G401 (cell line): Measurements from ENCODE around the gene IQGAP3. TPM values are rescaled to one million over a fixed set of nuclear protein-coding genes. Genes with fewer than 3 reads are reported as not detected.
A peak's percentile ranks its signal among the peaks of the same experiment; 100 is the strongest.
"Not testable (repeated sequence)": the region's sequence is repeated elsewhere in the genome, so short reads cannot be mapped to it uniquely, and the experiment has no call there.

Source experiments
- DNase-seq: peaks from one replicate; pipeline ENCODE4 v3.0.0-alpha.2; 2015; ENCODE audit warnings: low spot score
- in situ Hi-C: cut with HindIII; loops from 2 replicates; pipeline ENCODE4 v1.10.0; 2016; ENCODE audit warnings: low sequenced_read_pairs, mixed read lengths
- total RNA-seq: library from RNA; depleted of rRNA; stranded (reverse); fragments of >200 nt; shearing (Covaris generic); gene quantifications from 2 replicates; pipeline ENCODE4 v1.2.3, GENCODE V29; 2014; rRNA removed

IQGAP3 gene
- total RNA-seq, result 13.4 and 16.9 TPM in 2 replicates

GRCh38 chr1:156571919-156572662 lies at the start of gene IQGAP3:
Gene IQGAP3 (minus strand): TSS chr1:156572565. CDS start chr1:156572529, 36 bp downstream.
- in situ Hi-C loops, result no loop called here
- peak; percentile 87 for DNase-seq

DNA sequence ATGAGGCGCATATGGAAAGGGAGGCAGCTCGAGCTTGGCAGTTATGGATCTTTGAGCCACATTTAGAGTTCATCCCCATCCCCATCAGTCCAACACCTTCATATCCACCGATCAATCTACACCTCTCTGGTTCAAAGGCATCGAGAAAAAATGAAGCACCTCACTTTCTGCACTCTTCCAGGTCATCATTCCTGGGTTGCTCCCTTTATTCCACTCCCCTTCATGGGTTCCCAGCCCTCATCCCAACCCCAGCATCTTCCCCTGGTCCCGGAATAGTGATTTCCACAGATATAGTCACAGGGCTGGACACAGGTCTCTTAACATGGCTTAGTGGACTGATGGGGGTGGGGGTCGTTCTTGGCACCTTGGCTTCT lies 47.2 kb upstream of the IQGAP3 start:
- in situ Hi-C loops, result no loop called here

DNA sequence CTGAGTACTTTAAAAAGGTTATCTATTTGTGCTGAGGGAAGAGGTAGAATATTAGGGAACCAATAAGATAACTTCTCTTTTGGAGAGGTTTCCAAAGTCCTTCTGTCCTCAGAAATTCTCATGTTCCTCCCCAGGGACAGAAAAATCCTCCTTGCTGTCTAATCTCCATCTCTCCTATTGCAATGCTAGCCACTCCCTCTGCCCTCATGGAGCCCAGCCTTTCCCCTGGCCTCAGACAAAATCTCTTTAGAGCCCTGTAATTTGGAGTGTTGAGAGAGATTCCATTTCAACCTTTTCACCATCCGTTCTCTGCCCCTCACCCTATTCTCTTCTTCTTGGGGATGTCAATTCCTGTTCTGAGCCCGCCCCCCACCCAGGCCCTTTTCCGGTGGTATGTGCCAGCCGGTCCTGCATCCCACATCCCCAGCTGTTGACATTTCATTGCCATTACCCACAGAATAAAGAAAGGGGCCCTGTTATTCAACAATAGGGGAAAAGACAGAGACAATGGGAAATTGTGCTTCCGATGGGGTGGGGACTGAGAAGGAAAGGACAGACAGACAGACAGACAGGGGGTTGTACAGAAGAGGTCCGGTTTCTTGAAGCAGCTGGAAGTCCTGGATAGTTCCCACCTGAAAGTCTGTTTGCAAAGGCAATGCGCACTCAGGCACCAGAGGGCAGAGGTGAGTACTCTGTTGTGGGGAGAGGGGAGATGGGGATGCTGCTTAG lies 46.7 kb upstream of the IQGAP3 start, which contains the start of gene HAPLN2:
TSS of gene HAPLN2 (plus strand) at position 563 of the 729 bp plus-strand sequence. CDS start 4,076 bp downstream, outside the sequence.
- in situ Hi-C loops, result no loop called here
- no peak for DNase-seq

More for the DNA sequence above, 47.2 kb upstream of the IQGAP3 start:
- DNase-seq, result no peak

GRCh38 chr1:156616463-156616862 lies 44.1 kb upstream of the IQGAP3 start:
- peak; percentile 40 for DNase-seq
- in situ Hi-C loops, result no loop called here

DNA sequence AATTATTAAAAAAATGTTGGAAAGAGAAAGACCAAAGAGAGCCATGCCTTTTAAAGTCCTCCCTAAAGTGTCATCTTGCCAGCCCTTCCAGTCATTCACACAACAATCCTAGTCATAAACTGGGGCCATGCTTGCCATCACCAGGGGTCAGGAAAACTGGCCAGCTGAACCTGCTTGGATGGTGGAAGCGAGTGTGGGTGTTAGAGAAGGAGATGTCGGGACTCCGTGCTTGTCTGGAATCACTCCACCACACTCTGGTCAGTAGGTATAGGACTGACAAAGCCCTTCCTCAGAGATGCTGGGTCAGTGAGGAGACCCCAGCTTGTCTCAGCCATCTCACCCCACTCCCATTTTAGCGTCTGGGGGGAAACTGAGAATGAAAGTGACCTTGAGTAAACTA lies 43.6 kb upstream of the IQGAP3 start:
- in situ Hi-C loops, result no loop called here
- DNase-seq, result no peak

DNA sequence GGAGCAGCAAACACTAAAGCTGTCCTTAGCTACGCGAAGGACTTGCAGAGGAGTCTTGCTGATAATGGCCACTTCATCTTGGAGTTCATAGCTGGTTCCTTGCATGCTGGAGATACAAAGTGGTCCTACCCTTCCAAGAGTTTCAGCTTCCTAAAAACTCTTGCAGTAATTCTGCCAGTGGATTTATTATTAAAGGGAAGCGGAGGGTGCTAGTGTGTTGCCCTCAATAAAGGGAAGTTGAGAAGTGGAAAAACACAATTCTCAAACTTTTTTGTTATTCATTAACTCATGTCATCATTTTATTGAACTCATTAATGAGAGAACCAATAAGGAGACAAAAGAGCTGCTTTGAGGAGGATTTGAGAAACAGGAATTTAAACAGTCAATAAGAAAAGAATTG lies 40.3 kb upstream of the IQGAP3 start:
- no peak for DNase-seq
- in situ Hi-C loops, result no loop called here

- in situ Hi-C loops, DNase-seq: not testable (repeated sequence)
These were observed 37.7 kb upstream of the IQGAP3 start for GRCh38 chr1:156610072-156610471.

- in situ Hi-C loops, result no loop called here
- peak; percentile 59 for DNase-seq
These were observed 36.6 kb upstream of the IQGAP3 start for GRCh38 chr1:156608981-156609380.

DNA sequence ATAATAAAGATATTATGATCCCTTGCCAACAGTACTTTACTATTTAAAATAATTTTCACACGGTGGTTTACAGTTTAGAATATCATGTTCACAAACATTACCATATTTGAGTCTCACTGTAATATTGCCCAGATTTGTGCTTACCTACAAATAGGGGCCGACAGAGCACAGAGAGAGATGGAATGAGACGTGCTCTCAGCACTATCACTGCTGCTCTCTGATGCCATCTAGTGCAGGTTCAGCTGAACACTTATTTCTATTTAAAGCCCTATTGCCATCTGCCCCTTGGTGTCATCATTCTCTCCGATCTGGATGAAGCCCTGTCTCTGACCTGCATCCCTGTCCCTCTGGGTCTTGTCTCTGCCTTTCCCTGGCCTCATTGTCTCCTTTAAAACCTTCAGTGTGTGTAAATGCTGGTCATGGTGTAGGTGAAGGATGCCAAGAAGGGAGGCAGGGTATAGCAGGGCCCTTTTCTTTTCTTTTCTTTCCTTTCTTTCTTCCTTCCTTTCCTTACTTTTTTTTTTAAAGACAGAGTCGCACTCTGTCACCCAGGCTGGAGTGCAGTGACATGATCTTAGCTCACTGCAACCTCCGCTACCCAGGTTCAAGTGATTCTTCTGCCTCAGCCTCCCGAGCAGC lies 35.8 kb upstream of the IQGAP3 start:
- DNase-seq, result peak; percentile 97
- in situ Hi-C loops, result no loop called here

GRCh38 chr1:156607344-156607743 lies 35.0 kb upstream of the IQGAP3 start:
- DNase-seq, in situ Hi-C loops: not testable (repeated sequence)

DNA sequence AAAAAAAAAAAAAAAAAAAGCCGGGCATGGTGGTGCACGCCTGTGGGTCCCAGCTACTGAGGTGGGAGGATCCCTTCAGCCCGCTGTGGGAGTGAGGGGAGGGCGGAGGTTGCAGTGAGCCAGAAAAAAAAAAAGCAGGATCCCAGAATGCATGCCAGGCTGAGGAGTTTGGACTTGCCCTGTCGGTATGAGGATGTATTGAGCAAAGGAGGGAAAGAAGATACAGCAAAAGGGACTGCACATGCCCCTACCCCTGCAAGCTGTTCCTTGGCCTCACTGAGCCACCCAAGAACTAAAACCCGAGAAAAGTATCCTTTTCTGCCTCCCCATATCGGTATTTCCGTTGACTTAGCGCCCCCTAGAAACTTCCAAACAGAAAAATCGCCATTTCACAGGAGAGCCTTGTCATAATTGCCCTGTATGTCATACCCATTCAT lies 30.2 kb upstream of the IQGAP3 start:
- in situ Hi-C loops, result no loop called here
- peak; percentile 30 for DNase-seq

GRCh38 chr1:156601892-156602291 lies 29.5 kb upstream of the IQGAP3 start:
- DNase-seq, result no peak
- in situ Hi-C loops, result no loop called here

GRCh38 chr1:156601122-156601830 lies 28.9 kb upstream of the IQGAP3 start, which contains the start of gene GPATCH4:
Gene GPATCH4 (minus strand): TSS chr1:156601479.
- peak; percentile 97 for DNase-seq
- in situ Hi-C loops, result no loop called here

DNA sequence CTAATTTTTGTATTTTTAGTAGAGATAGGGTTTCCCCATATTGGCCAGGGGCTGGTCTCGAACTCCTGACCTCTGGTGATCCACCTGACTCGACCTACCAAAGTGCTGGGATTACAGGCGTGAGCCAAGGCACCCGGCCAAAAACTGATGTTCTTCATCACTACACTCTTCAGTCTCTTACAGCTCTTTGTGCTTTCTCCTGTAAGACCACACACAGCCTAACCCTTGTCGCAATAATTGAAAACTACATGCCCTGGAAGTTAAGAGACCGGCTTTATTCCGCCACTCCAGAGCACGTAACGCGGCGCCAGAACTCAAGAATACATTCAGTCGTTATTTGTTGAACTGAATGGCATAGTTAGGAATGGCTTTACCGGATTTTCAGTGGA lies 28.4 kb upstream of the IQGAP3 start:
- DNase-seq, result no peak
- in situ Hi-C loops, result no loop called here

- in situ Hi-C loops, result no loop called here
- DNase-seq, result no peak
These were observed 27.4 kb upstream of the IQGAP3 start for GRCh38 chr1:156599811-156600210.

DNA sequence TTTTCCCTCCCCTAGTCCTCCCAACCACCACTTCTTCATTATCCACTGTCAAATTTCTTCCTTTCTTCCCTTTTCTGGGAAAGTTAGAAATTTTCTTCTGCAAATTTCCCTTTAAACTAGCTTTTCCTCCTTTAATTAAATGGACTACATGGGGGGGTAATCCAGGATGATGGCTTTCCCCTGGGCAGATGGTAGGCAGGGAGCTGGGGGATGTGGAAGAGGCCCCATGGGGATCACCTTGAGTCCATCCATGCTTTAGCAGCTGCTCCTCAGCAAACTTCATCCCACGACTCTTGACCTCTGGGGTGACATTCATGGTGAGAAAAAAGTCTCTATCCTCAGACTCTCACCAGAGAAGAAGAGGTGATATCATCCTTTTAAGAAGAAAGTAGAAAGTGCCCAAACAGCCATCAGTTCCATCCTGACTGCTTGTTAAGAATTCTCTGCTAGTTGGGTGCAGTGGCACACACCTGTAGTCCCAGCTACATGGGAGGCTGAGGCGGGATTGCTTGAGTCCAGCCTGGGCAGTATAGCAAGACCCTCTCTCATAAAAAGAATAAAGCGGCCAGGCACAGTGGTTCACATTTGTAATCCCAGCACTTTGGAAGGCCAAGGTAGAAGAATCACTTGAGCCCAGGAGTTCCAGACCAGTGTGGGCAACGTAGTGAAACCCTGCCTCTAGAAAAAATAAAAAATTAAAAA lies 26.5 kb upstream of the IQGAP3 start:
- no peak for DNase-seq
- in situ Hi-C loops, result no loop called here

GRCh38 chr1:156598125-156598524 lies 25.8 kb upstream of the IQGAP3 start:
- in situ Hi-C loops, result no loop called here
- DNase-seq, result no peak

- no peak for DNase-seq
- in situ Hi-C loops, result no loop called here
These were observed 24.1 kb upstream of the IQGAP3 start for GRCh38 chr1:156596426-156596825.

DNA sequence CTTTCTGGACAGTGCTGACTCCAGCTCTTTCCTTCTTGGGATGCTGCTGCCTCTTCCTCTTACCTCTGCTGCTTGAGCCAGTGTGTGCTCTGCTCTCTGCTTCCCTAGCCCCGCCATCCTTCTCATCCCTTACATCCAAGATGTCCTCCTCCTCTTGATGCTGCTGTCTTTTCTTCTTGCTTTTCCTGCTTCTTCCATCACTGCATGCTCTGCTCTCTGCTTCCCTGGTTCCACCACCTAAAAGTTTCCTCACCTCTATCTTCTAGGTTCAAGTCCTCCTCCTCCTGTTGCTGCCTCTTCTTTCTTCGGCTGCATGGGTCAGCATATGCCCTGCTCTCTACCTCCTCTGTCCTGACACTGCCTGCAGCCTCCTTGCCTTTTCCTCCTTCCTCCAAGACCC lies 22.7 kb upstream of the IQGAP3 start:
- no peak for DNase-seq
- in situ Hi-C loops, result no loop called here
